ENCODE measurements around the gene EDC3. TPM values are rescaled to one million over a fixed set of nuclear protein-coding genes. Genes with fewer than 3 reads are reported as not detected.
A peak's percentile ranks its signal among the peaks of the same experiment; 100 is the strongest.
"Not testable (repeated sequence)": the region's sequence is repeated elsewhere in the genome, so short reads cannot be mapped to it uniquely, and the experiment has no call there.

Gene EDC3
- total and polyA plus RNA-seq, 7 donors = 7.8 to 24.1 (median 19.6) TPM

DNA sequence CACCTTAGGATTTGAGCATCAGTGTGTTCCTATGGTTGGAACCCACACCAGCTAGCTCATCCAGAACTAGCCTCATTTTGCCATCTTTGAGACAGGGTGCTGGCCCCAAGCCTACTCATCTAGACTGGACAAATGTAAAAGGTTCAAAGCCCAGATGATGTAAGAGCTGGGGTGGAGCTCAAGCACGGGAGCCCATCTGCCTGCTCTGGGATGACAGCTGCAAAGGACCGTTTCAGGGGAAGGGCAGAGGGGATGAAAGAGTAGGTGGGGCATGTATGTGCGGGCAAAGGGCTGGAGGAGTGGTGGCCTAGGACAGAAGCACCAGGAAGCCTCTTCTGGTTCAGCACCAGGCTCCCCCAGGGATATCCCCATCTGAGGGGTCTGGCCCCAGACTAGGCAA lies 64.4 kb downstream of the EDC3 start:
- ATAC-seq (peak in 1 of 4 donors; percentile 6), DNase-seq (no peak)
- Histone ChIP-seq H3K4me1 (no peaks in the 10 kb centered on the region), H3K36me3 (ENCODE audit: insufficient read depth in 1 of 2, low read depth in 1 of 2) (peaks cover 10 to 99% of the 10 kb centered on the region in 2 donors), H3K27ac (no peak overlapping the region), H3K9me3 (no peaks in the 10 kb centered on the region), H3K4me3 (no peak overlapping the region), H3K27me3 (ENCODE audit: insufficient read depth in 3 of 3, low read length in 2 of 3) (no peaks in the 10 kb centered on the region)
- TF ChIP-seq, protein P1, sequence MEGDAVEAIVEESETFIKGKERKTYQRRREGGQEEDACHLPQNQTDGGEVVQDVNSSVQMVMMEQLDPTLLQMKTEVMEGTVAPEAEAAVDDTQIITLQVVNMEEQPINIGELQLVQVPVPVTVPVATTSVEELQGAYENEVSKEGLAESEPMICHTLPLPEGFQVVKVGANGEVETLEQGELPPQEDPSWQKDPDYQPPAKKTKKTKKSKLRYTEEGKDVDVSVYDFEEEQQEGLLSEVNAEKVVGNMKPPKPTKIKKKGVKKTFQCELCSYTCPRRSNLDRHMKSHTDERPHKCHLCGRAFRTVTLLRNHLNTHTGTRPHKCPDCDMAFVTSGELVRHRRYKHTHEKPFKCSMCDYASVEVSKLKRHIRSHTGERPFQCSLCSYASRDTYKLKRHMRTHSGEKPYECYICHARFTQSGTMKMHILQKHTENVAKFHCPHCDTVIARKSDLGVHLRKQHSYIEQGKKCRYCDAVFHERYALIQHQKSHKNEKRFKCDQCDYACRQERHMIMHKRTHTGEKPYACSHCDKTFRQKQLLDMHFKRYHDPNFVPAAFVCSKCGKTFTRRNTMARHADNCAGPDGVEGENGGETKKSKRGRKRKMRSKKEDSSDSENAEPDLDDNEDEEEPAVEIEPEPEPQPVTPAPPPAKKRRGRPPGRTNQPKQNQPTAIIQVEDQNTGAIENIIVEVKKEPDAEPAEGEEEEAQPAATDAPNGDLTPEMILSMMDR (IDR thresholded peaks at IDR 0.05) = no peak
- intact Hi-C loops (cut with DNase I) = loop anchor here (5.0 to 10.0 kb wide), 2 partner anchors 323 to 326 kb away; partner anchors contain the start of gene RPP25 (in 2 of the 2)
- 26 to 44% (median 39%) methylated on average over 3 of the region's 3 CpGs for WGBS, 3 donors

DNA sequence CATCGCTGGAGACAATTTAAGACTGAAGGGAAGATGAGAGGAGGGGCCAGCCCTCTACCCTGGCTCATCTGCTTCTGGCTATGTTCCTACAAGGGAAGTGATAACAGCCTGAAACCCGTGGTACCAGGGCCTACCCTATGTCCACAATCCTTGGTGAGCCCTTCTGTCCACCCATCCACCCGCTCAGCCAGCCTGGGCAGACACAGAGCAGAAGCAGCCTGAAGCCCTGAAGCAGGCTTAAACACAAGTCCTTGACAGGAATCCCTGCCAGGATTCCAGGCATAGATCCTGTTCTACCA lies 64.8 kb downstream of the EDC3 start:
- DNase-seq (no peak), ATAC-seq (no peak)
- H3K9me3 ChIP-seq = no peaks in the 10 kb centered on the region
- H3K4me3 ChIP-seq = no peak overlapping the region
- H3K27me3 ChIP-seq (ENCODE audit: insufficient read depth in 3 of 3, low read length in 2 of 3) = no peaks in the 10 kb centered on the region
- H3K36me3 ChIP-seq (ENCODE audit: insufficient read depth in 1 of 2, low read depth in 1 of 2) = peaks cover 8 to 99% of the 10 kb centered on the region in 2 donors
- WGBS, 3 donors = 69 to 81% (median 71%) methylated on average over 3 of the region's 3 CpGs
- H3K27ac ChIP-seq = no peak overlapping the region
- TF ChIP-seq, protein P1 (IDR thresholded peaks at IDR 0.05) = no peak
- intact Hi-C loops (cut with DNase I) = loop anchor here (5.0 to 10.0 kb wide), 2 partner anchors 324 to 326 kb away; partner anchors contain the start of gene RPP25 (in 2 of the 2)
- H3K4me1 ChIP-seq = no peaks in the 10 kb centered on the region

DNA sequence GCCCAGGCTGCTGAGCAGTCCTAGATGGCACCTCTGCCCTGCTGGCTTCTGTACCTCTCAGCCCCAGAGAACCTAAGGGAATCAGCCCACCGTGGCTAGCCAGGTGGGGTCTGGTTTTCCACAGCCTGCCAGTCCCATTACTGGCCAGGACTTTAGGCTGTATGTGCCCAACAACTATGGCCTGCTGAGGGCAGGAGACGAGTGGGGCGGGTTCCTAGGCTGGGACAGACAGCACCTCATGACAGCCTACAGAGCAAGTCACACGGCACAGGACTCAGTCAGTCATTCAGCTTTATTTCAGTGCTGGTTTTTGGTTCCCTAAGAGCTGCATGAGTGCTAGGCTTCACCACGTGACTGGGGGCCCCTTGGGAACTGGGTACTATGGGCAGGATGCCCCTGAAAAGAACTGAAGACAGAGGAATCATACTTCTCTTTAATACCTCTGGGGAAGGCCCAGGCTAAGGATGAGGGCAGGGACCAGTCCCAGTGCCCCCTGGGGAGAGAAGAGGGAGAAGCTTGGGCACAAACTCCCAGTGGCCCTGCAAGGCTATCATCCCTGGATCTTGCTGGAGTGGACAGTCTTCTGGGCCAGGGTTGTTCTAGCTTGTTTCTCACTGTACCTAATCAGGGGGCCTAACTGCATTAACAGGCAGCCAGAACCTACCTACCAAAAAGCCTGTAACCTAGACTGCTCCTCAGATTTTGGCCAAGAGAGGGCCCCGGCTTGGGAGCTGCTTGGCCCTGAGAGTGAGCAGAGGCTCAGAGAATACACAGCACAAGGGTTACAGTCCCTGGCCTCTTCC lies 65.3 kb downstream of the EDC3 start:
- intact Hi-C loops (cut with DNase I) = loop anchor here (5.0 to 10.0 kb wide), 2 partner anchors 324 to 327 kb away; partner anchors contain the start of gene RPP25 (in 2 of the 2)
- Histone ChIP-seq H3K27ac (no peak overlapping the region), H3K27me3 (ENCODE audit: insufficient read depth in 3 of 3, low read length in 2 of 3) (no peaks in the 10 kb centered on the region), H3K9me3 (no peaks in the 10 kb centered on the region), H3K36me3 (ENCODE audit: insufficient read depth in 1 of 2, low read depth in 1 of 2) (peaks cover 7 to 99% of the 10 kb centered on the region in 2 donors), H3K4me1 (no peaks in the 10 kb centered on the region), H3K4me3 (no peak overlapping the region)
- ATAC-seq (no peak), DNase-seq (no peak)
- WGBS, 3 donors = 58 to 71% (median 71%) methylated on average over 6 of the region's 6 CpGs
- TF ChIP-seq, protein P1 (IDR thresholded peaks at IDR 0.05) = no peak

DNA sequence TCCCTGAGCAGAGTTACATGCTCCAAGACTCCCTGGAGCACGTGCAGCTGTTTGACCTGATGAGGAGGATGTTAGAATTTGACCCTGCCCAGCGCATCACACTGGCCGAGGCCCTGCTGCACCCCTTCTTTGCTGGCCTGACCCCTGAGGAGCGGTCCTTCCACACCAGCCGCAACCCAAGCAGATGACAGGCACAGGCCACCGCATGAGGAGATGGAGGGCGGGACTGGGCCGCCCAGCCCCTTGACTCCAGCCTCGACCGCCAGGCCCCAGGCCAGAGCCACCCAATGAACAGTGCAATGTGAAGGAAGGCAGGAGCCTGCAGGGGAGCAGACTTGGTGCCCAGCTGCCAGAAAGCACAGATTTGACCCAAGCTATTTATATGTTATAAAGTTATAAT lies 66.1 kb downstream of the EDC3 start:
- not testable (repeated sequence) for H3K27ac ChIP-seq; H3K4me1 ChIP-seq; H3K9me3 ChIP-seq; ATAC-seq; H3K4me3 ChIP-seq; DNase-seq; H3K27me3 ChIP-seq (ENCODE audit: insufficient read depth in 3 of 3, low read length in 2 of 3)
- 74 to 91% (median 76%) methylated on average over 6 to 10 of the region's 10 CpGs for WGBS, 3 donors
- intact Hi-C loops (cut with DNase I) = loop anchor here (5.0 to 10.0 kb wide), 3 partner anchors 252 to 328 kb away; partner anchors contain the start of gene RPP25 (in 2 of the 2)
- peaks cover 8 to 99% of the 10 kb centered on the region in 2 donors for H3K36me3 ChIP-seq (ENCODE audit: insufficient read depth in 1 of 2, low read depth in 1 of 2)

DNA sequence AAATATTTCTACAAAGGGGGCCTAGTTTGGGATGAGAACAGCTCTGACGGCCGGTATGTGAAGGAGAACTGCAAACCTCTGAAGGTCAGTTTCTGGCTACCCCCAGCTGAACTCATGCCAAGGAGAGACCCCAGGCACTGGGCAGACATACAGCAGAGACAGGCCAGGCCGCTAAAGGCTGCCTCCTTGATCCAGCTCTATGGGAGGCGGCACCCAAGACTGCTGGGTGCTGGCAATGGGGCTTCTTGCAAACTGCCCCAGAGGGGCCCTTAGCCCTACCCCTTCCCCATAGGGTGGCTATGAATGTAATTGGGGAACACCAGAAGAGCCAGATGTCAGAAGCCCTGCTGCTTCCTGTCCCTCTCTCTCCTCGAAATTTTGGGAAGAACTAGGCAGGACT lies 66.9 kb downstream of the EDC3 start:
- ATAC-seq = no peak
- TF ChIP-seq, protein P1 (IDR thresholded peaks at IDR 0.05) = no peak
- H3K27ac ChIP-seq = no peak overlapping the region
- H3K27me3 ChIP-seq (ENCODE audit: insufficient read depth in 3 of 3, low read length in 2 of 3) = no peaks in the 10 kb centered on the region
- no peak overlapping the region for H3K4me3 ChIP-seq
- peaks cover 15 to 99% of the 10 kb centered on the region in 2 donors for H3K36me3 ChIP-seq (ENCODE audit: insufficient read depth in 1 of 2, low read depth in 1 of 2)
- intact Hi-C loops (cut with DNase I) = loop anchor here in 1 of 2 donors (5.0 kb wide), 1 partner anchor 252 kb away; no protein-coding TSS in a partner anchor
- DNase-seq = no peak
- no peaks in the 10 kb centered on the region for H3K9me3 ChIP-seq
- no peaks in the 10 kb centered on the region for H3K4me1 ChIP-seq
- 58 to 64% (median 62%) methylated on average over 5 of the region's 5 CpGs for WGBS, 3 donors

All from psoas muscle (tissue), 8 donors.